Bronchial epithelial cell (primary cell): ENCODE measurements around the gene CORIN. TPM values are rescaled to one million over a fixed set of nuclear protein-coding genes. Genes with fewer than 3 reads are reported as not detected.

Experiments
- DNase-seq: peaks from one replicate; pipeline ENCODE4 v3.0.0-alpha.2; 2010; ENCODE audit warnings: low read depth
- FAIRE-seq: peaks from 2 replicates; lab custom pipeline; 2011; peaks lifted over from hg19 to GRCh38; lab: Jason Lieb, UNC
- H3K27me3 ChIP-seq: 2 replicates; pipeline ENCODE4 v1.5.1; 2011; ENCODE audit warnings: low read length; ENCODE audit not compliant: control insufficient read depth, insufficient read depth
- H3K36me3 ChIP-seq: 2 replicates; pipeline ENCODE4 v1.5.1; 2011; ENCODE audit warnings: low read length; ENCODE audit not compliant: control insufficient read depth, insufficient read depth
- H3K4me3 ChIP-seq: 2 replicates; pipeline ENCODE4 v1.5.1; 2011; ENCODE audit warnings: mild to moderate bottlenecking, low read depth, low read length, control low read depth
- total RNA-seq: library from RNA; depleted of rRNA; stranded (reverse); fragments of >200 nt; gene quantifications from 2 replicates; pipeline ENCODE4 v1.2.1, GENCODE V29; 2014
- TF ChIP-seq, protein P1 (sequence below): IDR thresholded peaks from 2 replicates; pipeline ENCODE4 v1.5.1; 2011; ENCODE audit warnings: mild to moderate bottlenecking, moderate library complexity, low read length, control low read depth, inconsistent platforms; ENCODE audit not compliant: insufficient read depth, severe bottlenecking

CORIN gene
- total RNA-seq, 1 donor from 2014 or later = 0.26 TPM

DNA sequence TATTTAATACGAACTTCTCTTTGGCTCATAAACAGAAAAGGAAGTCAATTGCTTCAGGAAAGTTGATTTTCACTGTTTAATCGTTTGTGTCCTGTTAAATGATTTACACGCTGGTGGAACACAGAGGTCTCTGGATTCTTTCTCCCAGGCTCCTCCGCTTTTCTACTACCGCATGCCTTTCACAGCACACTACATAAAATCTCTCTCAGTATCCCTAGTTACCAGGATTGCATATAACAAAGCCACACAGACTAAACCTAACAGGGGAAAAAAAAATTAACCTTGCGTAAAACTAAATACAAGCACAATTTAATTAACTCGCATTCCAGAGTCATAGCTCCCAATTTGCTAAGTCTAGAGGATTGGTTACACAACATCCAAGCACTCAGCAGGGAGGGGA, 133.9 kb downstream of the CORIN start:
- DNase-seq = no peak
- Histone ChIP-seq H3K27me3 (peaks cover 3% of the 10 kb centered on the region), H3K36me3 (no peaks in the 10 kb centered on the region), H3K4me3 (no peak overlapping the region)
- TF ChIP-seq, protein P1, sequence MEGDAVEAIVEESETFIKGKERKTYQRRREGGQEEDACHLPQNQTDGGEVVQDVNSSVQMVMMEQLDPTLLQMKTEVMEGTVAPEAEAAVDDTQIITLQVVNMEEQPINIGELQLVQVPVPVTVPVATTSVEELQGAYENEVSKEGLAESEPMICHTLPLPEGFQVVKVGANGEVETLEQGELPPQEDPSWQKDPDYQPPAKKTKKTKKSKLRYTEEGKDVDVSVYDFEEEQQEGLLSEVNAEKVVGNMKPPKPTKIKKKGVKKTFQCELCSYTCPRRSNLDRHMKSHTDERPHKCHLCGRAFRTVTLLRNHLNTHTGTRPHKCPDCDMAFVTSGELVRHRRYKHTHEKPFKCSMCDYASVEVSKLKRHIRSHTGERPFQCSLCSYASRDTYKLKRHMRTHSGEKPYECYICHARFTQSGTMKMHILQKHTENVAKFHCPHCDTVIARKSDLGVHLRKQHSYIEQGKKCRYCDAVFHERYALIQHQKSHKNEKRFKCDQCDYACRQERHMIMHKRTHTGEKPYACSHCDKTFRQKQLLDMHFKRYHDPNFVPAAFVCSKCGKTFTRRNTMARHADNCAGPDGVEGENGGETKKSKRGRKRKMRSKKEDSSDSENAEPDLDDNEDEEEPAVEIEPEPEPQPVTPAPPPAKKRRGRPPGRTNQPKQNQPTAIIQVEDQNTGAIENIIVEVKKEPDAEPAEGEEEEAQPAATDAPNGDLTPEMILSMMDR = no peak
- no peak for FAIRE-seq

DNA sequence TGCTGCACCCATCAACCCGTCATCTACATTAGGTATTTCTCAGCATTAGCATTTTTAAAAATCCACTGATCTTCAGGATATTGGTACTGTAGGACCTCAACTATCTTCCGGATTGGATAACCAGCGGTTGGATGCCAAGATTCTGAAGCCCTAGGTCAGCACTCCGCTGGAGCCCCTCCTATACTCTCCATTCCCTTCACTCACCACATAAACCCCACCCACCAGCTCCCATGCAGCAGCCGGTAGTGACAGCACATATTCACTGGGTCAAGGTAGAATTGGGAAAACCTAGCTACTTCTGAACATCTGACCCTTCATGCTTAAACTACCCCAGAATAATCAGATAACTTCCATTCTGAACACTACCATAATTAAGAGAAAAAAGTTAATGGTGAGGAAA, 134.9 kb downstream of the CORIN start:
- DNase-seq (no peak), FAIRE-seq (no peak)
- Histone ChIP-seq H3K4me3 (no peak overlapping the region), H3K27me3 (peaks cover 3% of the 10 kb centered on the region), H3K36me3 (no peaks in the 10 kb centered on the region)
- TF ChIP-seq, protein P1 = no peak

DNA sequence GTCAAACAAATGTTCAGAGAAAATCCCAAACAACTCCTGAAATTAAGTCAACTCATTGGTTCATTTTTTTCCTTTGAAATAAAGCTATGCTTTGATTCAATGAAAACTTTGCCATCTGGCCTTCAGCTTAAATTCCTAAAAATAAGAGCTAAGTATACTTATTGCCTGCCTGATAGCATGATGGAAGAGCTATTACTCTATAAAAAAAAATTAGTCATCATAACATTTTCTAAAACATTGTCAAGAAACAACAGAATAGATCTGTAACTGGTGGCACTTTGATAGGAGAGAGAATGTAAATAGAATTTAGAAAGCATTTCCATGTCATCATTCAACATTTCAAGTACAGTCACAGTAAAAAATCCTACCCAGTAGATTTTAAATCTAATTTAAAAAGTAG, 136.6 kb downstream of the CORIN start:
- FAIRE-seq (no peak), DNase-seq (no peak)
- H3K4me3 ChIP-seq = no peak overlapping the region
- peaks cover 3% of the 10 kb centered on the region for H3K27me3 ChIP-seq
- TF ChIP-seq, protein P1 = no peak
- H3K36me3 ChIP-seq = no peaks in the 10 kb centered on the region

DNA sequence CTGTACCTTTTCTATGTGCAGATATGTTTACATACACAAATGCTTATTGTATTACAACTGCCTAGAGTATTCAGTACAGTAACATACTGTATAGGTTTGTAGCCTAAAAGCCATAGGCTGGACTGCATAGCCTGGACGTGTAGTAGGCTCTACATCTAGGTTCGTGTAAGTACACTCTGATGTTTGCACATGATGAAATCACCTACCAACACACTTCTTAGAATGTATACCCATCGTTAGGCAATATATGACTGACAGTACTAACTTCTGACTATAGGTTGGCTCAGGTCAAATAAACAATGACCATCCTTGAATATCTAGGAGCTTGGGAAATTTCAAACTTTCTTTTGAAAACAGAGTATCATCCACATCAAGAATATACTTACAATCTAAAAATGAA, 139.0 kb downstream of the CORIN start:
- TF ChIP-seq, protein P1 = no peak
- Histone ChIP-seq H3K27me3 (peaks cover 3% of the 10 kb centered on the region), H3K4me3 (no peak overlapping the region), H3K36me3 (no peaks in the 10 kb centered on the region)
- FAIRE-seq (no peak), DNase-seq (peak; percentile 22)

DNA sequence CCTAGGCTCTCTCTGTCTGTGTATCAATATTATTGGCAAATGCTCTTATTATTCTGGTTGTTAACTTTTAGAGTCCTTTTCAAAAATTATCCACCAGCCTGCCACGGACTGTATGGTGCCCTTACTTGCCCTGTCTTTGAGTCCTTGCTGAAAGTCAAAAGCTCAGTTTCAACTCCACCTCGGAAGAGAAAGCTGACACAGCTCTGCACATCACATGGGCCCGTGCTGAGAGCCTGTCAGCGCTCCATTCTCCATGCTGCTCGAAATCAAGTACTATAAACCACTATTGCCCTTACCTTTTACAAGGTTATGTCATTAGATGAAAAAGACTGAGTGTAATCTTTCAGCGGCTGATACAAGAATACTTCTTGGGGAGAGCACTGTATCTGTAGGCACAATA, 141.0 kb downstream of the CORIN start:
- H3K4me3 ChIP-seq = no peak overlapping the region
- TF ChIP-seq, protein P1 = no peak
- H3K36me3 ChIP-seq = no peaks in the 10 kb centered on the region
- no peak for DNase-seq
- H3K27me3 ChIP-seq = peaks cover 4% of the 10 kb centered on the region
- no peak for FAIRE-seq

DNA sequence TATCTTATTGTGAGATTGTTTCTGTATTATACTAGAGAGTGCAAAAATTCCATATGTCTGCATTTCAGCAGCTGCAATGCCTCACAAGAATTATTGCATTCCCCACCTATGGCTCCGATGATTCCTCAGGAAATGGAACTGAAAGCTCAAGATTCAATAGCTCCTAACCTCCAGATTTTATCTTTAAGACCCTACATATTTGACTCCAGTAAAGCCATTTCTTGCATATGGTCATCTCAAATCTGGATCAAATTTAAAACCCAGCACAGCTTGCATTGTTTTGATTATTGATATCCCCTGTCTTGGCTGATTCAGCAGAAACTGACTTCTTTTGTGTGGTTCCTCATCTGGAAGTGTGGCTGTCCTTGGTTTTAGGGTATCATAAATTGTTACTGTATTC, 142.6 kb downstream of the CORIN start:
- Histone ChIP-seq H3K4me3 (no peak overlapping the region), H3K27me3 (peaks cover 2% of the 10 kb centered on the region), H3K36me3 (no peaks in the 10 kb centered on the region)
- no peak for DNase-seq
- TF ChIP-seq, protein P1 = no peak
- FAIRE-seq = no peak
